A549 (cell line): ENCODE data around the gene ATG5.

Experiments
- FOSL2 ChIP-seq, 2 experiments: fragments of 450-650 bp in 1 of 2; fragments of >200 bp in 1 of 2; sonication (Bioruptor Twin) in 1 of 2; formaldehyde crosslinking; IDR thresholded peaks; 2 replicates each; pipeline versions ENCODE4 v1.5.0 to v1.6.1; 2016 to 2020; ENCODE audit warnings: mild to moderate bottlenecking in 1 of 2, moderate library complexity in 1 of 2
- POLR2A ChIP-seq: IDR thresholded peaks from 2 replicates; pipeline ENCODE4 v1.6.1; 2012; ENCODE audit warnings: mild to moderate bottlenecking, low read length
- RAD21 ChIP-seq, 2 experiments: fragments of >200 bp in 1 of 2; sonication (Bioruptor Twin) in 1 of 2; formaldehyde crosslinking in 1 of 2; IDR thresholded peaks in 1 of 2; conservative IDR thresholded peaks in 1 of 2; 2 replicates in 1 of 2; 3 replicates in 1 of 2; pipeline ENCODE4 v1.6.1; 2012 to 2018; ENCODE audit warnings: inconsistent platforms in 1 of 2
- SREBF2 ChIP-seq: fragments of 450-650 bp; IDR thresholded peaks from 2 replicates; pipeline ENCODE4 v1.6.1; 2014; ENCODE audit warnings: mild to moderate bottlenecking, moderate library complexity
- TF ChIP-seq, protein P1 (sequence below): fragments of >200 bp; sonication (Bioruptor Twin); formaldehyde crosslinking; IDR thresholded peaks from 3 replicates; pipeline ENCODE4 v1.5.1; 2016
- TF ChIP-seq, protein P2 (sequence below): fragments of 150-350 bp; IDR thresholded peaks from 2 replicates; pipeline ENCODE4 v1.6.1; 2014; ENCODE audit warnings: low read depth, mild to moderate bottlenecking, low read length
- TF ChIP-seq, protein P3 (sequence below): IDR thresholded peaks from 2 replicates; pipeline ENCODE4 v1.6.1; 2012
- TF ChIP-seq, protein P4 (sequence below): fragments of 250-450 bp; sonication (Bioruptor Pico); IDR thresholded peaks from 2 replicates; pipeline ENCODE4 v1.5.0; 2021; ENCODE audit warnings: mild to moderate bottlenecking, moderate library complexity, borderline replicate concordance

DNA sequence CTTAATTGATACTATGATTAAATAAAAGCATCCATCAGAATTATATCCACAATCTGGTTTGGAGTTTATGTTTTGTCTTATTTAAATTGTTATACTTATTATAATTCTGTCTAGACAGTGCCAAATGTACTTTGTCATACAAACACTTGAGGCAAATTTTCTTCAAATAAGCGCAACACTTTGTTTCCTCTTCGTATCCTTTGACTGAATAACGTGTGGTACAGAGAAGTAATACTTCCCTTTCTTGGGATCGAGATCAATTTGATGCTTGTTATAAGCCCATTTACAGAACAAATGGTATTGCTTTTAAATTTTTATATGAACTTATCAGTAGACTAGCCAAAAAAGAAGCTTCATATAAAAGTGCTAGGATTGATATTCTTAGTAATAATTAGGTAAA lies 111.0 kb downstream of the ATG5 start:
- TF ChIP-seq, protein P1, sequence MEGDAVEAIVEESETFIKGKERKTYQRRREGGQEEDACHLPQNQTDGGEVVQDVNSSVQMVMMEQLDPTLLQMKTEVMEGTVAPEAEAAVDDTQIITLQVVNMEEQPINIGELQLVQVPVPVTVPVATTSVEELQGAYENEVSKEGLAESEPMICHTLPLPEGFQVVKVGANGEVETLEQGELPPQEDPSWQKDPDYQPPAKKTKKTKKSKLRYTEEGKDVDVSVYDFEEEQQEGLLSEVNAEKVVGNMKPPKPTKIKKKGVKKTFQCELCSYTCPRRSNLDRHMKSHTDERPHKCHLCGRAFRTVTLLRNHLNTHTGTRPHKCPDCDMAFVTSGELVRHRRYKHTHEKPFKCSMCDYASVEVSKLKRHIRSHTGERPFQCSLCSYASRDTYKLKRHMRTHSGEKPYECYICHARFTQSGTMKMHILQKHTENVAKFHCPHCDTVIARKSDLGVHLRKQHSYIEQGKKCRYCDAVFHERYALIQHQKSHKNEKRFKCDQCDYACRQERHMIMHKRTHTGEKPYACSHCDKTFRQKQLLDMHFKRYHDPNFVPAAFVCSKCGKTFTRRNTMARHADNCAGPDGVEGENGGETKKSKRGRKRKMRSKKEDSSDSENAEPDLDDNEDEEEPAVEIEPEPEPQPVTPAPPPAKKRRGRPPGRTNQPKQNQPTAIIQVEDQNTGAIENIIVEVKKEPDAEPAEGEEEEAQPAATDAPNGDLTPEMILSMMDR: no peak
- TF ChIP-seq, protein P2, sequence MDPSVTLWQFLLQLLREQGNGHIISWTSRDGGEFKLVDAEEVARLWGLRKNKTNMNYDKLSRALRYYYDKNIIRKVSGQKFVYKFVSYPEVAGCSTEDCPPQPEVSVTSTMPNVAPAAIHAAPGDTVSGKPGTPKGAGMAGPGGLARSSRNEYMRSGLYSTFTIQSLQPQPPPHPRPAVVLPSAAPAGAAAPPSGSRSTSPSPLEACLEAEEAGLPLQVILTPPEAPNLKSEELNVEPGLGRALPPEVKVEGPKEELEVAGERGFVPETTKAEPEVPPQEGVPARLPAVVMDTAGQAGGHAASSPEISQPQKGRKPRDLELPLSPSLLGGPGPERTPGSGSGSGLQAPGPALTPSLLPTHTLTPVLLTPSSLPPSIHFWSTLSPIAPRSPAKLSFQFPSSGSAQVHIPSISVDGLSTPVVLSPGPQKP: no peak
- TF ChIP-seq, protein P3, sequence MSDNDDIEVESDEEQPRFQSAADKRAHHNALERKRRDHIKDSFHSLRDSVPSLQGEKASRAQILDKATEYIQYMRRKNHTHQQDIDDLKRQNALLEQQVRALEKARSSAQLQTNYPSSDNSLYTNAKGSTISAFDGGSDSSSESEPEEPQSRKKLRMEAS: no peak
- TF ChIP-seq, protein P4, sequence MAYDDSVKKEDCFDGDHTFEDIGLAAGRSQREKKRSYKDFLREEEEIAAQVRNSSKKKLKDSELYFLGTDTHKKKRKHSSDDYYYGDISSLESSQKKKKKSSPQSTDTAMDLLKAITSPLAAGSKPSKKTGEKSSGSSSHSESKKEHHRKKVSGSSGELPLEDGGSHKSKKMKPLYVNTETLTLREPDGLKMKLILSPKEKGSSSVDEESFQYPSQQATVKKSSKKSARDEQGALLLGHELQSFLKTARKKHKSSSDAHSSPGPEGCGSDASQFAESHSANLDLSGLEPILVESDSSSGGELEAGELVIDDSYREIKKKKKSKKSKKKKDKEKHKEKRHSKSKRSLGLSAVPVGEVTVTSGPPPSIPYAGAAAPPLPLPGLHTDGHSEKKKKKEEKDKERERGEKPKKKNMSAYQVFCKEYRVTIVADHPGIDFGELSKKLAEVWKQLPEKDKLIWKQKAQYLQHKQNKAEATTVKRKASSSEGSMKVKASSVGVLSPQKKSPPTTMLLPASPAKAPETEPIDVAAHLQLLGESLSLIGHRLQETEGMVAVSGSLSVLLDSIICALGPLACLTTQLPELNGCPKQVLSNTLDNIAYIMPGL: no peak
- no peak for TF ChIP-seq POLR2A
- no peak for TF ChIP-seq SREBF2
- no peak for TF ChIP-seq FOSL2 (IDR thresholded peaks at IDR 0.05)
- TF ChIP-seq FOSL2 (CRISPR knock-in tag; IDR thresholded peaks at IDR 0.05): no peak
- TF ChIP-seq RAD21 (conservative IDR thresholded peaks at IDR 0.05 in 1 of 2, IDR thresholded peaks at IDR 0.05 in 1 of 2): no peak
